CD14-positive monocyte (primary cell): Measurements from ENCODE around the gene GPC5. TPM values are rescaled to one million over a fixed set of nuclear protein-coding genes. Genes with fewer than 3 reads are reported as not detected.

Experiments used
- DNase-seq, 3 donors: peaks; one replicate each; pipeline ENCODE4 v3.0.0-alpha.2; 2011 to 2022
- H2AFZ ChIP-seq: 2 replicates; pipeline ENCODE4 v1.6.0; 2012; ENCODE audit warnings: mild to moderate bottlenecking, low read depth, low read length, inconsistent platforms; ENCODE audit not compliant: insufficient read depth, poor library complexity, severe bottlenecking
- H3K27ac ChIP-seq, 2 donors: 1 replicate in 1 of 2; 2 replicates in 1 of 2; pipeline ENCODE4 v1.5.1; 2012 to 2013; ENCODE audit warnings: low read length in 2 of 2, control low read depth in 1 of 2, inconsistent platforms in 1 of 2, low read depth in 1 of 2, mild to moderate bottlenecking in 1 of 2
- H3K27me3 ChIP-seq, 2 donors: one replicate each; pipeline versions ENCODE4 v1.6.0 to v1.6.1; 2011 to 2013; ENCODE audit warnings: low read length in 2 of 2; ENCODE audit not compliant: control insufficient read depth in 2 of 2, insufficient read depth in 2 of 2
- H3K36me3 ChIP-seq, 2 donors: replicated peaks in 1 of 2; 1 replicate in 1 of 2; 2 replicates in 1 of 2; pipeline versions ENCODE4 v1.5.1 to v1.6.1; 2012 to 2013; ENCODE audit warnings: low read length in 2 of 2, control low read depth in 1 of 2, inconsistent platforms in 1 of 2, mild to moderate bottlenecking in 1 of 2; ENCODE audit not compliant: insufficient read depth in 2 of 2, control insufficient read depth in 1 of 2
- H3K4me1 ChIP-seq, 2 donors: 1 replicate in 1 of 2; 2 replicates in 1 of 2; pipeline versions ENCODE4 v1.5.1 to v1.6.1; 2012 to 2013; ENCODE audit warnings: low read length in 2 of 2, control low read depth in 1 of 2, inconsistent platforms in 1 of 2, mild to moderate bottlenecking in 1 of 2, moderate library complexity in 1 of 2; ENCODE audit not compliant: insufficient read depth in 2 of 2, control insufficient read depth in 1 of 2
- H3K4me2 ChIP-seq: replicated peaks from 2 replicates; pipeline ENCODE3; 2012; ENCODE audit warnings: low read length, moderate library complexity, mild to moderate bottlenecking; ENCODE audit not compliant: poor library complexity, severe bottlenecking; ENCODE audit errors: extremely low read depth
- H3K4me3 ChIP-seq, 3 experiments: fragments of 200-600 bp in 1 of 3; sonication (generic) in 1 of 3; replicated peaks in 1 of 3; 1 replicate in 2 of 3; 2 replicates in 1 of 3; pipeline ENCODE4 v1.5.1; 2011 to 2013; ENCODE audit warnings: low read length in 3 of 3, mild to moderate bottlenecking in 3 of 3, control low read depth in 2 of 3, low read depth in 2 of 3, inconsistent platforms in 1 of 3, moderate library complexity in 1 of 3
- H3K79me2 ChIP-seq: 2 replicates; pipeline ENCODE4 v1.6.0; 2012; ENCODE audit warnings: mild to moderate bottlenecking, control low read depth, inconsistent platforms, low read length, moderate library complexity; ENCODE audit not compliant: insufficient read depth
- H3K9ac ChIP-seq: 2 replicates; pipeline ENCODE4 v1.6.0; 2017; ENCODE audit warnings: low read length, mild to moderate bottlenecking; ENCODE audit not compliant: insufficient read depth, poor library complexity, severe bottlenecking
- H3K9me3 ChIP-seq, 2 donors: replicated peaks in 1 of 2; 1 replicate in 1 of 2; 2 replicates in 1 of 2; pipeline versions ENCODE4 v1.5.1 to v1.6.1; 2012 to 2013; ENCODE audit warnings: low read length in 2 of 2, control low read depth in 1 of 2; ENCODE audit not compliant: control insufficient read depth in 1 of 2, insufficient read depth in 1 of 2
- H4K20me1 ChIP-seq: 2 replicates; pipeline ENCODE4 v1.6.0; 2012; ENCODE audit warnings: mild to moderate bottlenecking, low read length, control low read depth, moderate library complexity; ENCODE audit not compliant: insufficient read depth
- H3K27ac Mint-ChIP-seq, 7 donors: one replicate each; pipeline ENCODE4 v1.8.0; 2020; ENCODE audit warnings: mild to moderate bottlenecking in 7 of 7, mixed read lengths in 7 of 7, moderate library complexity in 6 of 7, inconsistent platforms in 2 of 7
- H3K27me3 Mint-ChIP-seq, 3 donors: one replicate each; pipeline ENCODE4 v1.8.0; 2021 to 2022; ENCODE audit warnings: low read depth in 3 of 3, mild to moderate bottlenecking in 3 of 3, mixed read lengths in 3 of 3, moderate library complexity in 3 of 3, inconsistent platforms in 1 of 3
- H3K36me3 Mint-ChIP-seq, 2 donors: one replicate each; pipeline ENCODE4 v1.8.0; 2020; ENCODE audit warnings: mixed read lengths in 2 of 2, inconsistent platforms in 1 of 2, mild to moderate bottlenecking in 1 of 2
- H3K4me1 Mint-ChIP-seq: one replicate; pipeline ENCODE4 v1.8.0; 2020; ENCODE audit warnings: mild to moderate bottlenecking, mixed read lengths
- H3K4me3 Mint-ChIP-seq, 2 donors: one replicate each; pipeline ENCODE4 v1.8.0; 2020; ENCODE audit warnings: mild to moderate bottlenecking in 2 of 2, mixed read lengths in 2 of 2, moderate library complexity in 1 of 2
- H3K9me3 Mint-ChIP-seq, 7 donors: one replicate each; pipeline ENCODE4 v1.8.0; 2020 to 2022; ENCODE audit warnings: mixed read lengths in 7 of 7, mild to moderate bottlenecking in 6 of 7, moderate library complexity in 6 of 7, inconsistent platforms in 2 of 7
- CTCF ChIP-seq: fragments of 200-600 bp; IDR thresholded peaks from one replicate; pipeline ENCODE4 v1.8.0; 2022; ENCODE audit warnings: antibody characterized with exemption, mild to moderate bottlenecking
- WGBS: methylation state at CpG from one replicate; pipeline ENCODE4 v1.1.5; 2013; ENCODE audit warnings: missing lambda C conversion rate; ENCODE audit not compliant: insufficient coverage; 5-methylcytosine and 5-hydroxymethylcytosine counted together
- intact Hi-C, 2 donors: fragments of 100-400 bp; cut with micrococcal nuclease; formaldehyde crosslinking; loops; one replicate each; pipeline versions ENCODE4 v1.15.0 to v1.15.1; 2023
- polyA plus RNA-seq, 3 donors: library from polyadenylated mRNA; depleted of rRNA in 1 of 3; unstranded in 2 of 3; stranded (reverse) in 1 of 3; fragments of 300-500 nt in 2 of 3; fragments of >200 nt in 1 of 3; fragmentation: Illumina TruSeq in 2 of 3; gene quantifications; 1 replicate in 2 of 3; 2 replicates in 1 of 3; pipeline ENCODE4 v1.2.3, GENCODE V29; 2012 to 2021

Gene GPC5
- polyA plus RNA-seq, 3 donors = not detected

- no peak overlapping the region for H3K4me3 ChIP-seq
- WGBS = 87% methylated on average over 3 of the region's 3 CpGs
- H3K27ac ChIP-seq = no peak overlapping the region
- DNase-seq = no peak
- Mint-ChIP-seq H3K27ac (no peak overlapping the region), H3K36me3 (no peaks in the 10 kb centered on the region), H3K9me3 (peaks cover 0 to 5% (median 2%) of the 10 kb centered on the region in 7 donors), H3K4me3 (no peak overlapping the region), H3K4me1 (no peaks in the 10 kb centered on the region), H3K27me3 (no peaks in the 10 kb centered on the region)
- H3K9ac ChIP-seq = no peak overlapping the region
- no peaks in the 10 kb centered on the region for H3K9me3 ChIP-seq
- H3K4me2 ChIP-seq = no peak overlapping the region
- H3K79me2 ChIP-seq = no peaks in the 10 kb centered on the region
- H3K27me3 ChIP-seq = no peaks in the 10 kb centered on the region
- H4K20me1 ChIP-seq = no peaks in the 10 kb centered on the region
- intact Hi-C loops = no loop called here
- no peak overlapping the region for H2AFZ ChIP-seq
- no peaks in the 10 kb centered on the region for H3K36me3 ChIP-seq
- no peak for TF ChIP-seq CTCF
- no peaks in the 10 kb centered on the region for H3K4me1 ChIP-seq
These were observed 233.7 kb downstream of the GPC5 start for GRCh38 chr13:91632086-91632485.

- Histone ChIP-seq H3K27ac (no peak overlapping the region), H3K4me3 (no peak overlapping the region), H3K4me2 (no peak overlapping the region), H3K36me3 (no peaks in the 10 kb centered on the region), H3K9me3 (peaks cover 0 to 3% of the 10 kb centered on the region in 2 donors), H3K4me1 (no peaks in the 10 kb centered on the region), H4K20me1 (no peaks in the 10 kb centered on the region), H2AFZ (no peak overlapping the region), H3K9ac (no peak overlapping the region), H3K79me2 (no peaks in the 10 kb centered on the region), H3K27me3 (no peaks in the 10 kb centered on the region)
- intact Hi-C loops = no loop called here
- Mint-ChIP-seq H3K4me1 (no peaks in the 10 kb centered on the region), H3K27me3 (no peaks in the 10 kb centered on the region), H3K36me3 (no peaks in the 10 kb centered on the region), H3K27ac (no peak overlapping the region), H3K4me3 (no peak overlapping the region), H3K9me3 (peaks cover 0 to 12% (median 4%) of the 10 kb centered on the region in 7 donors)
- TF ChIP-seq CTCF = no peak
- no CpG with 5 or more reads among the region's 5 CpGs for WGBS
- no peak for DNase-seq
These were observed 240.9 kb downstream of the GPC5 start for GRCh38 chr13:91639330-91639729.
